ENCODE results near the gene TNFRSF4.

- TF ChIP-seq POLR2AphosphoS5 (IDR thresholded peaks at IDR 0.05; ENCODE audit: low read depth, low read length) (no peak), YY1 (IDR thresholded peaks at IDR 0.05; ENCODE audit: extremely low read depth, insufficient replicate concordance, low read depth, low read length) (no peak), SIN3A (IDR thresholded peaks at IDR 0.05; ENCODE audit: low read depth) (no peak), EZH2 (IDR thresholded peaks at IDR 0.05) (no peak), SRF (IDR thresholded peaks at IDR 0.05; ENCODE audit: low read depth) (no peak), EZH2phosphoT487 (IDR thresholded peaks at IDR 0.05; ENCODE audit: borderline replicate concordance) (no peak), POLR2A (IDR thresholded peaks at IDR 0.05; ENCODE audit: borderline replicate concordance, extremely low read depth, insufficient read depth, insufficient read length) (no peak), RAD21 (IDR thresholded peaks at IDR 0.05; ENCODE audit: low read depth) (no peak)
- TF ChIP-seq, protein P1, sequence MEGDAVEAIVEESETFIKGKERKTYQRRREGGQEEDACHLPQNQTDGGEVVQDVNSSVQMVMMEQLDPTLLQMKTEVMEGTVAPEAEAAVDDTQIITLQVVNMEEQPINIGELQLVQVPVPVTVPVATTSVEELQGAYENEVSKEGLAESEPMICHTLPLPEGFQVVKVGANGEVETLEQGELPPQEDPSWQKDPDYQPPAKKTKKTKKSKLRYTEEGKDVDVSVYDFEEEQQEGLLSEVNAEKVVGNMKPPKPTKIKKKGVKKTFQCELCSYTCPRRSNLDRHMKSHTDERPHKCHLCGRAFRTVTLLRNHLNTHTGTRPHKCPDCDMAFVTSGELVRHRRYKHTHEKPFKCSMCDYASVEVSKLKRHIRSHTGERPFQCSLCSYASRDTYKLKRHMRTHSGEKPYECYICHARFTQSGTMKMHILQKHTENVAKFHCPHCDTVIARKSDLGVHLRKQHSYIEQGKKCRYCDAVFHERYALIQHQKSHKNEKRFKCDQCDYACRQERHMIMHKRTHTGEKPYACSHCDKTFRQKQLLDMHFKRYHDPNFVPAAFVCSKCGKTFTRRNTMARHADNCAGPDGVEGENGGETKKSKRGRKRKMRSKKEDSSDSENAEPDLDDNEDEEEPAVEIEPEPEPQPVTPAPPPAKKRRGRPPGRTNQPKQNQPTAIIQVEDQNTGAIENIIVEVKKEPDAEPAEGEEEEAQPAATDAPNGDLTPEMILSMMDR (IDR thresholded peaks at IDR 0.05 in 2 of 3, conservative IDR thresholded peaks at IDR 0.05 in 1 of 3; ENCODE audit: borderline replicate concordance in 1 of 3, insufficient read depth in 1 of 3, low read depth in 2 of 3, low read length in 2 of 3) = no peak
- TF ChIP-seq, protein P2, sequence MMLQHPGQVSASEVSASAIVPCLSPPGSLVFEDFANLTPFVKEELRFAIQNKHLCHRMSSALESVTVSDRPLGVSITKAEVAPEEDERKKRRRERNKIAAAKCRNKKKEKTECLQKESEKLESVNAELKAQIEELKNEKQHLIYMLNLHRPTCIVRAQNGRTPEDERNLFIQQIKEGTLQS (IDR thresholded peaks at IDR 0.05) = no peak
- TF ChIP-seq, protein P3, sequence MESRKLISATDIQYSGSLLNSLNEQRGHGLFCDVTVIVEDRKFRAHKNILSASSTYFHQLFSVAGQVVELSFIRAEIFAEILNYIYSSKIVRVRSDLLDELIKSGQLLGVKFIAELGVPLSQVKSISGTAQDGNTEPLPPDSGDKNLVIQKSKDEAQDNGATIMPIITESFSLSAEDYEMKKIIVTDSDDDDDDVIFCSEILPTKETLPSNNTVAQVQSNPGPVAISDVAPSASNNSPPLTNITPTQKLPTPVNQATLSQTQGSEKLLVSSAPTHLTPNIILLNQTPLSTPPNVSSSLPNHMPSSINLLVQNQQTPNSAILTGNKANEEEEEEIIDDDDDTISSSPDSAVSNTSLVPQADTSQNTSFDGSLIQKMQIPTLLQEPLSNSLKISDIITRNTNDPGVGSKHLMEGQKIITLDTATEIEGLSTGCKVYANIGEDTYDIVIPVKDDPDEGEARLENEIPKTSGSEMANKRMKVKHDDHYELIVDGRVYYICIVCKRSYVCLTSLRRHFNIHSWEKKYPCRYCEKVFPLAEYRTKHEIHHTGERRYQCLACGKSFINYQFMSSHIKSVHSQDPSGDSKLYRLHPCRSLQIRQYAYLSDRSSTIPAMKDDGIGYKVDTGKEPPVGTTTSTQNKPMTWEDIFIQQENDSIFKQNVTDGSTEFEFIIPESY (IDR thresholded peaks at IDR 0.05; ENCODE audit: extremely low read depth, insufficient replicate concordance, low read length) = no peak
Measured at GRCh38 chr1:1165485-1165884, 48.5 kb downstream of the TNFRSF4 start.

Measured in HCT116 (cell line).